ENCODE measurements around the gene KRT15. TPM values are rescaled to one million over a fixed set of nuclear protein-coding genes. Genes with fewer than 3 reads are reported as not detected.
"Not testable (repeated sequence)": the region's sequence is repeated elsewhere in the genome, so short reads cannot be mapped to it uniquely, and the experiment has no call there.

KRT15 gene
- total and polyA plus RNA-seq, 4 donors = 15.2 to 51.7 (median 27.0) TPM

- Histone ChIP-seq H3K9ac (ENCODE audit: insufficient read depth in 1 of 2, low read length in 2 of 2) (no peak overlapping the region), H3K27ac (ENCODE audit: low read depth in 1 of 2, low read length in 1 of 2) (peak overlapping the region in 1 of 2 donors; percentile 33), H3K9me3 (ENCODE audit: control insufficient read depth in 4 of 4, insufficient read depth in 3 of 4, low read length in 3 of 4) (peaks cover 0 to 5% (median 0%) of the 10 kb centered on the region in 4 donors), H3K4me1 (ENCODE audit: control insufficient read depth in 5 of 5, insufficient read depth in 5 of 5, low read length in 5 of 5) (peaks cover 0 to 15% (median 6%) of the 10 kb centered on the region in 5 donors), H3K4me3 (no peak overlapping the region), H3K27me3 (ENCODE audit: control insufficient read depth in 3 of 3, insufficient read depth in 3 of 3, low read length in 2 of 3) (no peaks in the 10 kb centered on the region), H3K36me3 (ENCODE audit: control insufficient read depth in 4 of 4, insufficient read depth in 4 of 4, low read length in 4 of 4) (no peaks in the 10 kb centered on the region)
- TF ChIP-seq, protein P1, sequence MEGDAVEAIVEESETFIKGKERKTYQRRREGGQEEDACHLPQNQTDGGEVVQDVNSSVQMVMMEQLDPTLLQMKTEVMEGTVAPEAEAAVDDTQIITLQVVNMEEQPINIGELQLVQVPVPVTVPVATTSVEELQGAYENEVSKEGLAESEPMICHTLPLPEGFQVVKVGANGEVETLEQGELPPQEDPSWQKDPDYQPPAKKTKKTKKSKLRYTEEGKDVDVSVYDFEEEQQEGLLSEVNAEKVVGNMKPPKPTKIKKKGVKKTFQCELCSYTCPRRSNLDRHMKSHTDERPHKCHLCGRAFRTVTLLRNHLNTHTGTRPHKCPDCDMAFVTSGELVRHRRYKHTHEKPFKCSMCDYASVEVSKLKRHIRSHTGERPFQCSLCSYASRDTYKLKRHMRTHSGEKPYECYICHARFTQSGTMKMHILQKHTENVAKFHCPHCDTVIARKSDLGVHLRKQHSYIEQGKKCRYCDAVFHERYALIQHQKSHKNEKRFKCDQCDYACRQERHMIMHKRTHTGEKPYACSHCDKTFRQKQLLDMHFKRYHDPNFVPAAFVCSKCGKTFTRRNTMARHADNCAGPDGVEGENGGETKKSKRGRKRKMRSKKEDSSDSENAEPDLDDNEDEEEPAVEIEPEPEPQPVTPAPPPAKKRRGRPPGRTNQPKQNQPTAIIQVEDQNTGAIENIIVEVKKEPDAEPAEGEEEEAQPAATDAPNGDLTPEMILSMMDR (IDR thresholded peaks at IDR 0.05; ENCODE audit: control extremely low read depth, extremely low read depth) = no peak
- WGBS, 2 donors = 49 to 73% methylated on average over 5 of the region's 5 CpGs
- ATAC-seq (ENCODE audit: insufficient read depth, low FRiP score) (no peak), DNase-seq (peak in 2 of 3 donors; percentile 18 to 67)
Measured at GRCh38 chr17:41544491-41544892, 25.8 kb upstream of the KRT15 start.

GRCh38 chr17:41542786-41543185 is 24.1 kb upstream of the KRT15 start:
- not testable (repeated sequence) for H3K27ac ChIP-seq (ENCODE audit: low read depth in 1 of 2, low read length in 1 of 2); H3K36me3 ChIP-seq (ENCODE audit: control insufficient read depth in 4 of 4, insufficient read depth in 4 of 4, low read length in 4 of 4); H3K27me3 ChIP-seq (ENCODE audit: control insufficient read depth in 3 of 3, insufficient read depth in 3 of 3, low read length in 2 of 3); H3K9me3 ChIP-seq (ENCODE audit: control insufficient read depth in 4 of 4, insufficient read depth in 3 of 4, low read length in 3 of 4); DNase-seq; H3K4me3 ChIP-seq; H3K9ac ChIP-seq (ENCODE audit: insufficient read depth in 1 of 2, low read length in 2 of 2); ATAC-seq (ENCODE audit: insufficient read depth, low FRiP score)
- peaks cover 0 to 12% (median 0%) of the 10 kb centered on the region in 5 donors for H3K4me1 ChIP-seq (ENCODE audit: control insufficient read depth in 5 of 5, insufficient read depth in 5 of 5, low read length in 5 of 5)
- 85 to 87% methylated on average over 10 of the region's 10 CpGs for WGBS, 2 donors

DNA sequence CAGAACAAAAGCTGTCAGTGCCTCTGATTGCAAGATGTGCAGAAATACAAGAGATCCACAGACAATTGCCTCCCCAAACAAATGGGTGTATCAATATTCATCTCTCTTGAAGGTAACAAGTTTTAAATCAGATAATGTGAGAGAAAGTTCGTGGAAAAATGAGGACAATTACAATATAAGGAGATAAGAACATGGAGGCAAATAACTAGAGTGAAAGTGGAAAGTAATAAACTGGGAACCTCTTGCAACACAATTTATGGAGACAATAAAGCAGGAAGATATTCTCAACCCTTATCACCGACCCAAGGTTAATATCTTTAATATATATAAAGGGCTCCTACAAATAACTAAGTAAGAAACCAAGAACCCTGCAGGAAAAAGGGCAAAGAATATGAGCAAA is 23.7 kb upstream of the KRT15 start:
- TF ChIP-seq, protein P1 (IDR thresholded peaks at IDR 0.05; ENCODE audit: control extremely low read depth, extremely low read depth) = no peak
- H3K36me3 ChIP-seq (ENCODE audit: control insufficient read depth in 4 of 4, insufficient read depth in 4 of 4, low read length in 4 of 4) = no peaks in the 10 kb centered on the region
- no peak overlapping the region for H3K9ac ChIP-seq (ENCODE audit: insufficient read depth in 1 of 2, low read length in 2 of 2)
- no peak overlapping the region for H3K27ac ChIP-seq (ENCODE audit: low read depth in 1 of 2, low read length in 1 of 2)
- H3K9me3 ChIP-seq (ENCODE audit: control insufficient read depth in 4 of 4, insufficient read depth in 3 of 4, low read length in 3 of 4) = peaks cover 0 to 5% (median 0%) of the 10 kb centered on the region in 4 donors
- H3K4me1 ChIP-seq (ENCODE audit: control insufficient read depth in 5 of 5, insufficient read depth in 5 of 5, low read length in 5 of 5) = peaks cover 0 to 12% (median 0%) of the 10 kb centered on the region in 5 donors
- DNase-seq (no peak), ATAC-seq (ENCODE audit: insufficient read depth, low FRiP score) (no peak)
- no peak overlapping the region for H3K4me3 ChIP-seq
- WGBS, 2 donors = 52 to 82% methylated on average over 2 of the region's 2 CpGs
- H3K27me3 ChIP-seq (ENCODE audit: control insufficient read depth in 3 of 3, insufficient read depth in 3 of 3, low read length in 2 of 3) = no peaks in the 10 kb centered on the region

DNA sequence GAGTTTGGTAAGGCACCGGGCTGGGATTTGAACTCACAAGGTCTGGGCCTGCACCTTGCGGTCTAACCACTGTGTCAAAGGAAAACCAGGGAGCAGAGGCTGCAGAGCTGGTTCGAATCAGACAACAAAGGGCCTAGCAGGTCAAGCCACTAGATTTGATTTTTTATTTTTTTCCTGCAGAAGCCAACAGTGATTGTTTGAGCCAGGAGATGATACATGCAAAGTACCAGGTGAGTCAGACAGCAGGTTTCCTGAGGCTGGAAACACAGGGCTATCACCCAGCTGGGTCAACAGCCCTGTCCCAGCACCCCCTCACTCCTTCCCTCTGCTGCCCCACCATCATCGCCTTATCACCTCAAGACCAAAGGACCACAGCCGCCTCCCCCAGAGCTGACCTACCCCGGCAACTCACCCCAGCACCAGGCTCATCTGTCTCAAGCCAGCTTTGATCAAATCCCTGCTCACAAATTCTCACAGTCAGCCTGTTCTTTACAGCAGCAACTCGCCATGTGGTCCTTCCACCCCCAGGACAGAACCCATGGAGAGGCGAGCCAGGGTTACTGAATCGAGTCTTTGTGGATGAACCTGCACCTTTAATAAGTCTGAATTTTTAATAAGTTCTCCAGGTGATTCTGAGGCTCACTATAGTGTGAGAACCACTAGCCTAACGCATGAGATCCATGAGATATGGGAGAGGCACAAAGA is 22.4 kb upstream of the KRT15 start:
- Histone ChIP-seq H3K27me3 (ENCODE audit: control insufficient read depth in 3 of 3, insufficient read depth in 3 of 3, low read length in 2 of 3) (no peaks in the 10 kb centered on the region), H3K4me3 (no peak overlapping the region), H3K9ac (ENCODE audit: insufficient read depth in 1 of 2, low read length in 2 of 2) (no peak overlapping the region), H3K4me1 (ENCODE audit: control insufficient read depth in 5 of 5, insufficient read depth in 5 of 5, low read length in 5 of 5) (peaks cover 0 to 12% (median 0%) of the 10 kb centered on the region in 5 donors), H3K27ac (ENCODE audit: low read depth in 1 of 2, low read length in 1 of 2) (no peak overlapping the region), H3K36me3 (ENCODE audit: control insufficient read depth in 4 of 4, insufficient read depth in 4 of 4, low read length in 4 of 4) (no peaks in the 10 kb centered on the region), H3K9me3 (ENCODE audit: control insufficient read depth in 4 of 4, insufficient read depth in 3 of 4, low read length in 3 of 4) (no peaks in the 10 kb centered on the region)
- WGBS, 2 donors = 84 to 90% methylated on average over 10 of the region's 10 CpGs
- no peak for ATAC-seq (ENCODE audit: insufficient read depth, low FRiP score)
- TF ChIP-seq, protein P1 (IDR thresholded peaks at IDR 0.05; ENCODE audit: control extremely low read depth, extremely low read depth) = no peak
- no peak for DNase-seq
